GM12873 (cell line): ENCODE measurements around the gene FANCE.

Experiments
- CTCF ChIP-seq: IDR thresholded peaks from 2 replicates; pipeline ENCODE4 v1.5.1; 2012; ENCODE audit warnings: low read depth, mild to moderate bottlenecking, moderate library complexity, low read length, control low read depth; ENCODE audit not compliant: insufficient read depth; ENCODE audit errors: missing control alignments

Gene FANCE

GRCh38 chr6:35488517-35488862, 36.4 kb downstream of the FANCE start:
- TF ChIP-seq CTCF = no peak

- no peak for TF ChIP-seq CTCF
Measured at GRCh38 chr6:35489066-35489465, 36.9 kb downstream of the FANCE start.

- no peak for TF ChIP-seq CTCF
Measured at GRCh38 chr6:35489995-35490791, 38.1 kb downstream of the FANCE start.

GRCh38 chr6:35490821-35491557, 38.9 kb downstream of the FANCE start:
- no peak for TF ChIP-seq CTCF

GRCh38 chr6:35491558-35492257, 39.6 kb downstream of the FANCE start:
- TF ChIP-seq CTCF = no peak

- TF ChIP-seq CTCF = no peak
Measured at GRCh38 chr6:35492258-35492973, 40.3 kb downstream of the FANCE start.

GRCh38 chr6:35492974-35493284, 40.8 kb downstream of the FANCE start:
- TF ChIP-seq CTCF = no peak
